GM21390 (cell line): ENCODE data around the gene APOB.

ENCODE experiments used
- ATAC-seq: cut with Tn5 transposase; IDR thresholded peaks from one replicate; pipeline ENCODE4 v1.9.1; 2021; ENCODE audit not compliant: unreplicated experiment

The APOB gene

GRCh38 chr2:21043744-21044532 is at the start of gene APOB:
APOB (minus strand) TSS chr2:21044073; CDS start chr2:21043945, 128 bp downstream.
- ATAC-seq: no peak

- no peak for ATAC-seq
Observed at GRCh38 chr2:21092308-21092869, 48.5 kb upstream of the APOB start.

- no peak for ATAC-seq
Observed at GRCh38 chr2:21084401-21084800, 40.5 kb upstream of the APOB start.

- no peak for ATAC-seq
Observed at GRCh38 chr2:21083482-21083881, 39.6 kb upstream of the APOB start.

GRCh38 chr2:21078296-21078695 is 34.4 kb upstream of the APOB start:
- ATAC-seq: no peak

- ATAC-seq: no peak
Observed at GRCh38 chr2:21072477-21073242, 28.8 kb upstream of the APOB start.

GRCh38 chr2:21070341-21071257 is 26.7 kb upstream of the APOB start:
- ATAC-seq: no peak

- no peak for ATAC-seq
Observed at GRCh38 chr2:21069746-21070340, 26.0 kb upstream of the APOB start.

- ATAC-seq: no peak
Observed at GRCh38 chr2:21067859-21068537, 24.1 kb upstream of the APOB start.

- ATAC-seq: no peak
Observed at GRCh38 chr2:21067125-21067524, 23.3 kb upstream of the APOB start.

GRCh38 chr2:21059885-21060610 is 16.2 kb upstream of the APOB start:
- ATAC-seq: no peak

GRCh38 chr2:21057097-21057496 is 13.2 kb upstream of the APOB start:
- ATAC-seq: no peak

GRCh38 chr2:21055879-21056790 is 12.3 kb upstream of the APOB start:
- ATAC-seq: no peak

- ATAC-seq: no peak
Observed at GRCh38 chr2:21055451-21055850, 11.6 kb upstream of the APOB start.

- ATAC-seq: no peak
Observed at GRCh38 chr2:21054011-21054410, 10.1 kb upstream of the APOB start.

GRCh38 chr2:21052044-21052443 is 8.2 kb upstream of the APOB start:
- no peak for ATAC-seq

GRCh38 chr2:21050164-21050563 is 6.3 kb upstream of the APOB start:
- ATAC-seq: no peak
